Stomach smooth muscle (tissue), 2 donors: Measurements from ENCODE around the gene ZFP36L1.

Source experiments
- H3K27ac ChIP-seq: one replicate; pipeline ENCODE4 v1.7.0; 2013; ENCODE audit warnings: mild to moderate bottlenecking, low read length, inconsistent platforms
- H3K27me3 ChIP-seq, 2 donors: one replicate each; pipeline ENCODE4 v1.7.0; 2013; ENCODE audit warnings: low read length in 2 of 2; ENCODE audit not compliant: insufficient read depth in 2 of 2, control insufficient read depth in 1 of 2
- H3K36me3 ChIP-seq, 2 donors: one replicate each; pipeline ENCODE4 v1.7.0; 2013; ENCODE audit warnings: low read length in 2 of 2; ENCODE audit not compliant: control insufficient read depth in 2 of 2, insufficient read depth in 2 of 2
- H3K4me1 ChIP-seq: one replicate; pipeline ENCODE4 v1.7.0; 2013; ENCODE audit warnings: low read length; ENCODE audit not compliant: control insufficient read depth, insufficient read depth
- H3K4me3 ChIP-seq, 2 donors: one replicate each; pipeline ENCODE4 v1.7.0; 2013; ENCODE audit warnings: low read length in 2 of 2
- H3K9ac ChIP-seq, 2 donors: one replicate each; pipeline ENCODE4 v1.7.0; 2013; ENCODE audit warnings: low read length in 2 of 2, mild to moderate bottlenecking in 1 of 2
- H3K9me3 ChIP-seq, 2 donors: one replicate each; pipeline ENCODE4 v1.7.0; 2013; ENCODE audit warnings: low read length in 2 of 2; ENCODE audit not compliant: control insufficient read depth in 2 of 2
- donor health status: healthy.
- donor health status: Pancreatic carcinoma.

Gene ZFP36L1

DNA sequence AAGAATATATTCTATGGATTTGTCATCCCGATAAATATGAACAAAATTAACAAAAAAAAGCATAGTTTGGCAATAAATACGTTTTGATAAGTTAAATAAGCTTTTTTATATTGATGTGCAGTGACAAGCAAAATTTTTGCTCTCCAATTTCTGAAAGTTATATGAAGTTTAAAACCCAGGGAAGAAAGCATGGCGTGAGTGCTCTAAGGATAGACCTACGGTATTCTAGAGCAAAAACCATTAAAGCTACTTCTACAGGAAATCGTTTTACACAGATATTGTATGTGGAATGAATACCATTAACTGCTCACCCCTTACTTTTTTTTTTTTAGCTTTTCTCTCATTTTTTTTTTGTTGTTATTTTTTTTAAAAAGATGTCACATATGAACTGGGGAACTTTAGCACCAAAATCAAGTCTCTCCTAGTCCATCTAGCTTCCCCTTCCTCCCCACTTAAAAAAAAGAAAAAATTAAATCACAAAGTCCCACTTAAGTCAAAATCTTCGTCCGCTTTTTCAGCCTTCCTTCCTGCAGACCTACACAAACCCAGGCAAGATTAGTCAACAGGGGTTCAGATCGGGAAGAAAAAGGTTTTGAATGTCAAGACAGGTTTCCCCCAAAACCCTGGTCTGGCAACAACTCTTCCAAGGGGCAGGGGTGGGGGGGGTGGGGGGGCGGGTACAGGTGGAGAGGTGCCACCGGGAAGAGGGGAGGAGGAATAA is 4.4 kb downstream of the ZFP36L1 start:
- Histone ChIP-seq H3K27me3 (no peaks in the 10 kb centered on the region), H3K9ac (peak overlapping the region; percentile 51 to 96), H3K27ac (no peak overlapping the region), H3K9me3 (no peaks in the 10 kb centered on the region), H3K4me1 (peaks cover 40% of the 10 kb centered on the region), H3K4me3 (peak overlapping the region; percentile 95 to 100), H3K36me3 (peaks cover 41 to 48% of the 10 kb centered on the region in 2 donors)

DNA sequence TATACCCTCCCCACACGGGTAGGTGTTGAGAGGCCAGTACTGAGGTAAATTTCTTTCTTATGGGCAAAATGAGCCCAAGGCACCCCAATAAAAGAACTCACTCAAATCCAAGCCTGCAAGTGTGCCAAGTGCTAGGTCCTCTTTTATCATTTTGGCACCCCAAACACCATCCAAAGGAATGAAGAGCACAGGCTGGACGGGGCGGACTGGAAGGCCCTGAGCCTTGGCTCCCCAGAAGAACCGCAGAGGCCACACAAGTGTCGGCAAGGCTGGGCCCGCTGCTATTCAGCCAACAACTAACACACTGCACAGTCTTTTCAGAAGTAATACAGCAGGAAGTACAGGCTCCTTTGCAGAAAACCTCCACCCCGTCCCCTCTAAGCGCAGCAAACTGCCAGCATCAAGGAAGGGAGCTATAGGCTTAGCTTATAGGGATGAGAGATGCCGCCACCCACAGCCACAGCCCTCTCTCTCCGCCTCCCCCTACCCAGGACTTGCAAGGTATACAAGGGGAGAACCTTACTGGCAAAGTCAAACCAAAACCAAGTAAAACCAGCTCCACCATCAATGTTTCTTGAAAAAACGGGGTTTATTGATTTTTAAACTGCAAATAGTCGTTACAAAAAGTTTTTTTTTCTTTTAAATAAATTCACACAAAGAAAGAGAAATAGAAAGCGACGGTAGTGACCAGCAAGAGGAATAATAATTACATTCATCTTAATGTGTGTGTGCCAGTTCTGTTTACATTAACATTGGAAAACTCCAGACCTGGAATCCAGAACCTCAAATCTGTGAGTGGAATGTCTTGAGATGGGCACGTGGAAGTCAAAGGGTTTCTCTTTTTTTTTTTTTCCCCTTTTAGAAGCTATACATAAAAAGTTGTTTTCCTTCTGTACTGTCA is 5.5 kb downstream of the ZFP36L1 start:
- H3K27me3 ChIP-seq: no peaks in the 10 kb centered on the region
- H3K9ac ChIP-seq: peak overlapping the region; percentile 21 to 35
- H3K27ac ChIP-seq: peak overlapping the region; percentile 77
- peak overlapping the region in 1 of 2 donors; percentile 61 for H3K4me3 ChIP-seq
- peaks cover 40% of the 10 kb centered on the region for H3K4me1 ChIP-seq
- H3K36me3 ChIP-seq: peaks cover 41 to 46% of the 10 kb centered on the region in 2 donors
- H3K9me3 ChIP-seq: no peaks in the 10 kb centered on the region

DNA sequence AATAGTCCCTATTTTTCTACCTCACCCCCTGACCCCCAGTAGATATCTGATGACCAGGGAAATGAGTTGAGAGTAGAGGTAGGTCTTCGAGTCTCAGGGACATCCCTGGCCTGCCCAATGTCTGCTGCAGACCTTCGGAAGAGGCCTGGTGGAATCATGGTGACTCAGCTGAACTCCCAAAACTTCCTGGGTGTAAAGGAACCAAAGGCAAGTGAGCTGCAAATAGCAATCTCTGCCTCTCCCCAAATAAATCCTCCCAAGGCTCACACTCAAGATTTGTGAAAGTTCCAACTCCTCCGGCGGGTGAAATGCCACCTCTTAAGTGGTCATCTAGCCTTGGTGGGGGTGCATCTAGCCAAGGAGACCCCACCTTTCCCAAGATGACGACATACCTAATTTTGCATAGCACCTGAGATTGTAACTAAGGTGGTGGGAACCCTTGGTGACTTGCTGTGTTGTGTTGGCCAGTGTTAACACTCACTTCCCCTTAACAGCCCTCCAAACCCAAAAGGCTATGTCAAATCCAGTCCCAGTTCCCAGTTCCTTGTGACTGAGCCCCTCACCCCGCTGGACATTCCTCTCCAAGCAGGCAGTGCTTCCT is 6.3 kb downstream of the ZFP36L1 start:
- Histone ChIP-seq H3K9me3 (no peaks in the 10 kb centered on the region), H3K4me3 (peak overlapping the region in 1 of 2 donors; percentile 15), H3K9ac (peak overlapping the region in 1 of 2 donors; percentile 21), H3K27ac (peak overlapping the region; percentile 77), H3K4me1 (peaks cover 47% of the 10 kb centered on the region), H3K27me3 (no peaks in the 10 kb centered on the region), H3K36me3 (peaks cover 38 to 40% of the 10 kb centered on the region in 2 donors)

DNA sequence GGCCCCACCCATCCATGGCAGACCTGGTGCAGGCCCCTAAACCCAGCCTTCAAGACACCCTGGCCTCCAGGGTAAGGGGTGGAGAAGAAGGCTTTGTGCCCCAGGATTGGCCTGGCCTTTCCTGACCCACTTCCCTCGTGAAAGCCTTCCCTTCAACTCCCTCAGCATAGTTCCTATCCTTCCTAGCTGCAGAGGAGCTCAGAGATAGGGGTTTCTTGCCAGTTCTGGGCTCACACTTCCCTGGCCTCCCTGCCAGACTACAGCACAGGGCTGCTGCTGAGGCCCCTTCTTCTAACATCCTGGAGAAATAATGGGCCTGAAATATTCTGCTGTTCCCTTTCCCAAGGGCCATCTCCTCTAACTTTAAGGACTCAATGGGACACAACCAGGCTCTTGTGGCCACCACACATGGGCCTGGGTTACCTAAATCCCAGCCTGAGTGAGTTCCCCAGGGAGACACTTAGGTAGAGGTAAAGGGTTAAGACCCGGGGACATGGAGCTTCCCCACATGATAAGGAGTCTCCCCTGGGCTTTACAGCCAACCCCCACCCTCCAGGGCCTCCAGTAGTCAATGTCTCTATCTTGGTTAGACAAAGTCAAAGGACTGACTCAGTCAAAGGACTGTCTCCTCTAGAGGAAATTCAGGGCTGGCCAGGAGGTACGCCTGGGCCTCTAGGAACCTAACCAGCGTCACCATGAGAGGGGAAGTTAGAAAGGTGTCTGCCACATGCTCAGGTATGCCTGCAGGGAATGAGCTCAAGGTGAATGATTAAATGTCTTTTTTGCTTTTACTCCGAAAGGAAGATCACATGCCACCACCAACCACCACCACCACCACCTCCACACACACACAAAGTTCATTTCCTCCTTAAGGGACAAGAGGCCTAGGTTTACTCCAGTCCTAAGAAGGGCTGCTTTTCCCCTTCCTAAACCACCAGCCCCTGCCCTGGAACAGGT is 7.1 kb downstream of the ZFP36L1 start:
- Histone ChIP-seq H3K27ac (peak overlapping the region; percentile 77), H3K4me3 (no peak overlapping the region), H3K36me3 (peaks cover 30 to 32% of the 10 kb centered on the region in 2 donors), H3K27me3 (no peaks in the 10 kb centered on the region), H3K4me1 (peaks cover 55% of the 10 kb centered on the region), H3K9me3 (no peaks in the 10 kb centered on the region), H3K9ac (no peak overlapping the region)

DNA sequence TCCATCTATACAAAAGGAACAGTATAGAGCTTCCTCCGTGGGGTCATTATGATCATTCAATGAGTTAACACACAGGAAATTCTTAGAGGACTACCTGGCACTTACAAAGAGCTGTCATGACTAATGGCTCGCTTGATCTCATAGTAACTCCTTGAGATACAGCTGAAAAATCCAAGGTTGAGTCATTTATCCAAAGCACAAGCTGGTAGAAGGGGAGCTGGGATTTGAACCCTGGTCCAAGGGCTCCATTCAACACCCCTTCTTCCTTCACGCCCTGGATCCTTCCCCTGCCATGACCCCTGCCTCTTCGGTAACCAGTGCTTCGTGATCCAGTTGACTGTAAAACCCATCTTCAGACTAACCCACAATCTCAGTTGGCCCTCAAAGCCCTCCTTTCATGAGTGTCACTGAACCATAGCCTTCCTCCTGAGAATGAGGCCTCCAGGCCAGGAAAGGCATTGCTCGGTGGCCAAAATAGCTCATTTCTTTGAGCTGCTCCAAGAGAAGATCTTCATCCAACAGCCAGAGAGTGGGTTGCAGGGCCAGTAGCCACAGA is 7.8 kb downstream of the ZFP36L1 start:
- Histone ChIP-seq H3K9me3 (no peaks in the 10 kb centered on the region), H3K27me3 (no peaks in the 10 kb centered on the region), H3K27ac (peak overlapping the region; percentile 77), H3K4me1 (peaks cover 62% of the 10 kb centered on the region), H3K4me3 (no peak overlapping the region), H3K36me3 (peaks cover 23 to 25% of the 10 kb centered on the region in 2 donors), H3K9ac (no peak overlapping the region)

DNA sequence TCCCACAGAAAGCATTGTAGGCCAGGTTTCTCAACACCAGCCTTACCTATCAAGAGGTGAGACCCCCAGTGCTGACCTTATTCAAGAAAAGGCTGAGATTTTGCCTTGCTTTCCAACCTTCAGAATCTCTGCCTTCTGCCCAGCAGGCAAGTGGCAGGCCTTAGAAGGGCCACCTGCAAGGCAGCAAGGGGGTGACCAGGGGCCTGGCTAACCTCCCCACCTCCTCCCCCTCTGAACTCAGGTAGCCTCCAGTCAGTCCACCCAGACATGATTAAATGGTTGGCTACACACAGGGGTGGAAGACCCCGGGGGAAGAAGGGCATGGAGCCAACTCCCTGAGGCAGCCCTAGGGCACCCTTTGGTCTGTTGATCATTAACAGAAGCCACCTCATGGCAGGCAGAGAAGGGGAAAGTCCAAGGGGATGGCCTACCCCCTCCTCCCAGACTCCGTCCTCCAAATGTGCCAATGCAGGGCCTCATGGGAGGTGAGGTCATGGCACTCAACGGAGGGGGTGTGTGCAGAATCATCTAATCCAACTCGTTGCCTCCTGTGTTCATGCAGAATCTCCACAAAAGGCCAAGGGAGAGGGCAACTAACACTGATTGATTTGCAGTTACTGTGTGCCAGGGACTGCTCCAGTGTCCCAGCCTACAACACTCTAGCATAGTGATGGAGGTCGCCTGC is 8.5 kb downstream of the ZFP36L1 start:
- no peak overlapping the region for H3K9ac ChIP-seq

DNA sequence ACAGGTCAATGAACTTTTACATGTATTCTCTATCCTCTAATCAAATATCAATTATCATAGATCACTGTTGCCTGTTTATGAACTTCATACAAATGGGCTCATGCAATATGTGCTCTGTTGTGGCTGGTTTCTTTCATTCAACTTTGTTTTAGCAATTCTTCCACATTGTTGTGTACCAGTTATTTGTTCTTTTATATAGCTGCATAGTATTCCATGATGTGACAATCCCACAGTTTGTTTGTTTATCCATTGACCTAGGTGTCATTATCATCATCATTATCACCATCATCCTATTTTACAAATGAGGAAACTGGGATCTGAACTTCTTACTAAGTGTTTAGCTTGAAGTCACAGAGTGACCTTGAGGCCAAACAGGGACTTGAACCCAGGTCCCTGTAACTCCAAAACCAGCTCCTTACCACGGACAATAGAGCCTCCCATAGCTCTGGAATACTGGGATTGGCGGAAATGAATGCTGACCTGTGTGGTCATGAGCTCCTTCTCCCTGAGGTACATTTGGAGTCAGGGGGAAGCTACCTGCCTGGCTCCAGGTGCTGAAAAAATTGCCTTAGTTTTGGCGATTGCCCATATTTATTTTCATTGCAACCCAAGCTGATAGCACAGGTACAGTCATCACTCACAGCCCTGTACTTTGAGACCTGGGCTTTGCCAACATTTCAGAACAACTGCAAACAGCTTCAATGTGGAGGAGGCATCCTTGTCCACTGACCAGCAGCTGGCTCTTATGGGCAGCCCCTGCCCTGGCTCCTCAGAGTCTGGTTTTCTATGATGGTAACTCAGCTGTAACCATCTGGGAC is 9.2 kb downstream of the ZFP36L1 start:
- no peak overlapping the region for H3K9ac ChIP-seq
- no peak overlapping the region for H3K4me3 ChIP-seq
- no peaks in the 10 kb centered on the region for H3K27me3 ChIP-seq
- peaks cover 12% of the 10 kb centered on the region in 2 donors for H3K36me3 ChIP-seq
- no peaks in the 10 kb centered on the region for H3K9me3 ChIP-seq
- H3K4me1 ChIP-seq: peaks cover 56% of the 10 kb centered on the region
- H3K27ac ChIP-seq: peak overlapping the region; percentile 77

More for the DNA sequence above, 8.5 kb downstream of the ZFP36L1 start:
- Histone ChIP-seq H3K9me3 (no peaks in the 10 kb centered on the region), H3K36me3 (peaks cover 16 to 18% of the 10 kb centered on the region in 2 donors), H3K27ac (peak overlapping the region; percentile 77), H3K4me3 (no peak overlapping the region), H3K4me1 (peaks cover 62% of the 10 kb centered on the region), H3K27me3 (no peaks in the 10 kb centered on the region)

DNA sequence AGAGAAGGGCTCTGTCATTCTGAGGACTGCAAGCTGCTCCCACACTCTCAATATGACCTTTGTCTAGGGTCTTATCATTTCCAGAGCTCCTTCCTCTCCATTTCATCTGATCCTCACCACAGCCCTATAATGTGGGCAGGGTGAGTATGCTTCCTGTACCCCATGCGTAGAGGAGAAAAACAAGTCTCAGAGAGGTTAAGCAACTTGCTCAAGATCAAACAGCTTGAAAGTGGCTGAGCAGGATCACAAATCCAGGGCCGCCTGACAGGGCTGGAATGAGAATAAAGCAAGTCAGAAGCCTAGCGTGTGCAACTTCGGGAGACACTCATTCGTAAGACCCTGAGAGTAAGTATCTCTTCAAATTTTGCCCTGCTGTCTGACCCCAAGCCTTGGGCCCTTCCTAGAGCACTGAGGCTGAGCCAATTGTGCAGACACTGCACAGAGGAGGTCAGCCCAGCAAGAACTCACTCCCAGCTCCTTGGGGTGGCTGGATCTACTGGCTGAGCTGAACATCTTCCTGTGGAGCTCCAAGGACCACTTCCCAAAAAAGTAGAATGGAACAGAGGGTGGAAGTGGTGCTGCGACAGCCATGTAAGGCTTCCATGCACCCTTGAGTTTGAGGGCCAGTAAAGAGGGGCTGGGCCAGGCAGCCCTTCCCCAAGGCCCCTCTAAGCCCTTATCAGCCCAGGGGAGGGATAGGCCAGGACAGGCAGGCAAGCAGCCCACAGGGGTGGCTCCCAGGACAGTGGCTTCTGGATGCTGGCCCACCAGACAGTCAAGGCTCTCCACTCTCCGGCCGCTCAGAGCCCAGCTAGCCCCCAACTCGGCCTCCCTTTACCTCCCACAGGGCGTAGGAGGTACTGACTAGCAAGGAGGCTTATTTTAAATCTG is 10.5 kb downstream of the ZFP36L1 start:
- no peaks in the 10 kb centered on the region for H3K27me3 ChIP-seq
- H3K36me3 ChIP-seq: peaks cover 5 to 7% of the 10 kb centered on the region in 2 donors
- no peaks in the 10 kb centered on the region for H3K9me3 ChIP-seq
- H3K4me3 ChIP-seq: no peak overlapping the region
- H3K9ac ChIP-seq: no peak overlapping the region
- peak overlapping the region; percentile 75 for H3K27ac ChIP-seq
- peaks cover 55% of the 10 kb centered on the region for H3K4me1 ChIP-seq
